Left cardiac atrium (tissue), 4 donors: ENCODE results near the gene PIGQ. TPM values are rescaled to one million over a fixed set of nuclear protein-coding genes. Genes with fewer than 3 reads are reported as not detected.

Source experiments
- ATAC-seq, 2 donors: fragments of 200-7000 bp; cut with Tn5 transposase; one replicate each; pipeline ENCODE4 v1.9.1; 2020; ENCODE audit warnings: mild to moderate bottlenecking in 2 of 2, moderate library complexity in 2 of 2
- DNase-seq: peaks from one replicate; pipeline ENCODE4 v3.0.0-alpha.2; 2020
- intact Hi-C, 2 donors: fragments of 100-400 bp; cut with DNase I; formaldehyde crosslinking; loops; one replicate each; pipeline versions ENCODE4 v1.14.1 to v1.15.1; 2022 to 2023
- total RNA-seq, 2 donors: library from RNA; stranded (reverse); fragmentation: NEBNext Ultra II Directional; extraction: Animal tissue kit (Norgen Biotek cat#: 25700); gene quantifications; one replicate each; pipeline ENCODE4 v1.2.1, GENCODE V29; 2021
- donor health status: DM: no; HTN: yes; CAD: no.
- donor health status: DM: no; HTN: yes; CAD: no; lungs with severe emphysema.
- donor health status: DM: yes; HTN: yes; CAD: no.
- donor health status: Dilated cardiomyopathy.

PIGQ gene
- total RNA-seq, 2 donors from 2014 or later: 19.1 to 21.3 TPM

DNA sequence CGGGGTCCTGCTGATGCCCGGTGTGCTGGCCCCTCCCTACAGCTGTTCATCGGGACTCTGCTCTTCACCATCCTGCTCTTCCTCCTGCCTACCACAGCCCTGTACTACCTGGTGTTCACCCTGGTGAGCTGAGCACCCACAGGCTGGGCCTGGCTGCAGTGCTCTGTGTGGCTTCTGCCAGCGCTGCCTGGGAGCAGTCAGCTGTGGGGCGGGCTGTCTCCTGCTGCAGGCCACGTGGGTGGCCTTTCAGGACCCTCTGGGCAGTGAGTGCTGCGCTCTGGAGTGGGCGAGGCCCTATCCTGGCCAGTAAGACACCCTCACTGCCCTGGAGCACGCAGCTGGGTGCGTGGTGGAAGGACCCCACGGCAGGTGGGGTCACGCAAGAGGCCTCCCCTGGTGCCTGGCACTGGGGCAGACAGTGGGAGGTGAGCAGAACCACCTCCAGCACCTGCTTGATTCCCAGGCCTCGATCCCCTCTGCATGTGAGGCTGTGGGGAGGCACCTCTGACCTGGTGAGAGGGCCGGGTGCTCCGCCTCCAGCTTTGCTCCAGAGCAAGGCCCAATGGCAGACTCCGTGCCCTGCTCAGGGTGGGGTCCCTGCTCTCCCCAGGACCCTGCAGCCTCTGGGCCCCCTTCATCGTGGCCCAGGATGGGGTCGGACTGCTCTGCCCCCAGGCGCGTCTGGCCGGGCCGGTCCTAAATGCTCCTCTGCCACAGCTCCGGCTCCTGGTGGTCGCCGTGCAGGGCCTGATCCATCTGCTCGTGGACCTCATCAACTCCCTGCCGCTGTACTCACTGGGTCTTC lies 10.6 kb downstream of the PIGQ start:
- DNase-seq: no peak
- intact Hi-C loops: loop anchor here in 1 of 2 donors (5.0 kb wide), 1 partner anchor 87 kb away; the partner anchor contains the start of gene RHOT2
- ATAC-seq: no peak

DNA sequence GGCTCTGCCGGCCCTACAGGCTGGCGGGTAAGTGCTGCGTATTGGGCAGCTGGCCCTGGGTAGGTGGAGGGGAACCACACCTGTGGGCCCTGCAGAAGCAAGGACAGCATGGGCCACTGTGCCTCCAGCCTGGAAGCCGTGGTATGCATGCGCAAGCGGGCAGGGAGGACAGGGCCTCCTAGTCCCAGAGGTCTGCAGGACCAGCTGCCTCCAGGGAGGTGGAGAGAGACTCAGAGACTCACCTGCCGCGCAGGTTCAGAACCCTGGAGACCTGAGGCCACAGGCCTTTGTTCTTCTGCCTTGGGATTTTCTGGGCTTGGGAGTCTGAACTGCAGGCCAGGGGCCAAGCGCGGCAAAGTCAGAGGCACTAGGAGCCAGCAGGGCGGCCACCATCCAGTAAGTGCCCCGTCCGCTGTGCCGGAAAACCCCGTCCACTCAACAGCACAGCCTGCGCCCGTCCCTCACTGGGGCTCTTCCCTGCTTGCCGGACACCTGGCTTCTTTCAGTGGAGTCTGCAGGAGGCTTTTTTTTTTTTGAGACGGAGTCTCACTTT lies 11.3 kb downstream of the PIGQ start:
- intact Hi-C loops: loop anchor here in 1 of 2 donors (5.0 kb wide), 1 partner anchor 86 kb away; the partner anchor contains the start of gene RHOT2
- no peak for DNase-seq

DNA sequence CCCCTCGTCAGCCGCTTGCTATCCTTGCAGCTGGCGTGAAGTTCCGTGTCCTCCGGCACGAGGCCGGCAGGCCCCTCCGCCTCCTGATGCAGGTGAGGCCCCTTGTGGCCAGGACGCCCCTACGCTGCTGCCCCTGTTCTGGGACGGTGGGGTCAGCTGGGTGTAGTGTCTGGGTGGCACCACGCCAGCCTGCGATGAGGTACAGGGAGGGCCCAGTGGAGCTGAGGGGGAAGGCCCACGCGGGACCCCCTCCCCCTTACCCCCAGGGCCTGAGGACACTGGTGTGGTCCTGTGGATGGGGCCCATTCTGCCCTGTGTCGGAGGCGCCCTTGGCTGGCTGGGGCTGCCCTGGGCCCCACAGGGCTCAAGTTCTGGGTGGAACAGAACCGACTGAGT lies 12.4 kb downstream of the PIGQ start:
- ATAC-seq: no peak
- DNase-seq: no peak
- intact Hi-C loops: loop anchor here in 1 of 2 donors (5.0 kb wide), 1 partner anchor 85 kb away; the partner anchor contains the start of gene RHOT2

More for the DNA sequence above, 11.3 kb downstream of the PIGQ start:
- ATAC-seq: no peak

- DNase-seq: no peak
- intact Hi-C loops: loop anchor here in 1 of 2 donors (5.0 kb wide), 1 partner anchor 85 kb away; the partner anchor contains the start of gene RHOT2
- no peak for ATAC-seq
These were observed 13.0 kb downstream of the PIGQ start for GRCh38 chr16:582614-583331.

DNA sequence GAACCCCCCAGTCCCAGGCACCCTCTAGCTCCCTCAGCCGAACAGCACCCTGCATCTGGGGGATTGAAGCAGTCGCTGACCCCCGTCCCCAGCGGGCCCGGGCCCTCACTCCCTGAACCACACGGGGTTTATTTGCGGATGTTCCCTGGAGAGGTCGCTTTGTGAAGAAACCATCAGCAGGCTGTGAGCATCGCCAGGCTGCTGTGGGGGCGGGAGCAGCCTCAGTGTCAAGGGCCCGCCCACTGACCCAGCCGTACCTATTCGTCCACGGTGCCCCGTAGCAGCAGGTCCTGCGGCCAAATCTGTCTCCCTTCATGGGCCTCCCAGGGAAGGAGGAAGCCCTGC lies 13.7 kb downstream of the PIGQ start:
- DNase-seq: peak; percentile 22
- intact Hi-C loops: loop anchor here in 1 of 2 donors (5.0 kb wide), 1 partner anchor 84 kb away; the partner anchor contains the start of gene RHOT2
- ATAC-seq: no peak

GRCh38 chr16:583815-584591 lies 14.2 kb downstream of the PIGQ start:
- intact Hi-C loops: loop anchor here in 1 of 2 donors (5.0 kb wide), 1 partner anchor 83 kb away; the partner anchor contains the start of gene RHOT2
- ATAC-seq: no peak
- DNase-seq: peak; percentile 18

GRCh38 chr16:585351-585750 lies 15.6 kb downstream of the PIGQ start:
- DNase-seq: no peak
- no peak for ATAC-seq
- intact Hi-C loops: no loop called here

- intact Hi-C loops: no loop called here
- DNase-seq (no peak), ATAC-seq (no peak)
These were observed 16.4 kb downstream of the PIGQ start for GRCh38 chr16:586047-586644.

DNA sequence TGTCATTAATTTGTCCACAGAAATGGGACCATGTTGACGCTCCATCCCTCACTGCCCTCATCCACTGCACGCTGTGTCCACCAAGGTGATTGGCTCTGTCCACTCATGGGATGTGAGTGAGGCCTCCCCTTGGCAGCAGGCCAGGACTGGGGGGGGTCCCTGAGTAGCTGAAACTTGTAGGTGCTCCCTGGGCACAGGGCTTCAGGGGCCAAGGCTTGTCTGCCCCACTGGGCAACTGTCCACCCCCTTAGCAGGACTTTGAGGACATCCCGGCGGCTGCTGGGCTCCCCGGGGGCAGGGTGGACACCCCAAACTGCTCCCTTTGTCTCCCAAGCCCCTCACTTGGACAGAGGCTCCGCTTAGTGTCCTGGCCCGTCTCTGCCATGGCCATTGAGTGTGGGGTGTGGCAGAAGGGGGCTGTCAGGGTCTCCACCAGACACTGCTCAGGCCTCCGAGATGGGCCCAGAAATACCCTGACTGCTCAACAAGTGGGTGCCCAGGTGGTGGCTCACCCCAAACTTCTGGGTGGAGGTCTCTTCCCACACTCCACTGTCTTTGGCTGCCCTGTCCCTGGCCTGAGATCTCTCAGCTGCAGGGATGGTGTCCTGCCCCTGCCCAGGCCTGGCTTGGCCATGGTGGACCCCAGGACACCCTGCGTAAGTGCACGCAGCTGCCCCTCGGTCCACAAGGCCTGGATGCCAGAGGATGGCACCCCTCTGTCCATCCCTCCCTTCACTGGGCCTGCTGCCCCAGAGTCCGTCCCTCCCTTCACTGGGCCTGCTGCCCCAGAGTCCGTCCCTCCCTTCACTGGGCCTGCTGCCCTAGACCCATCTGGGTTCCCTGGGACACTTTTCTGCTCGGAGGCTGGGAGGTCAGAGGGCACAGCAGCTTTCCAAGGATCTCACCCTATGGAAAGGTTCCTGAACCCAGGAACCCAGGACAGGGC lies 17.1 kb downstream of the PIGQ start:
- DNase-seq: peak; percentile 65
- intact Hi-C loops: no loop called here
- no peak for ATAC-seq

GRCh38 chr16:588639-588888 lies 18.8 kb downstream of the PIGQ start:
- peak in 1 of 2 donors; percentile 0 for ATAC-seq
- intact Hi-C loops: no loop called here
- peak; percentile 57 for DNase-seq

- ATAC-seq: peak; percentile 87 to 92
- intact Hi-C loops: no loop called here
- peak; percentile 97 for DNase-seq
These were observed 19.3 kb downstream of the PIGQ start for GRCh38 chr16:588889-589657.

DNA sequence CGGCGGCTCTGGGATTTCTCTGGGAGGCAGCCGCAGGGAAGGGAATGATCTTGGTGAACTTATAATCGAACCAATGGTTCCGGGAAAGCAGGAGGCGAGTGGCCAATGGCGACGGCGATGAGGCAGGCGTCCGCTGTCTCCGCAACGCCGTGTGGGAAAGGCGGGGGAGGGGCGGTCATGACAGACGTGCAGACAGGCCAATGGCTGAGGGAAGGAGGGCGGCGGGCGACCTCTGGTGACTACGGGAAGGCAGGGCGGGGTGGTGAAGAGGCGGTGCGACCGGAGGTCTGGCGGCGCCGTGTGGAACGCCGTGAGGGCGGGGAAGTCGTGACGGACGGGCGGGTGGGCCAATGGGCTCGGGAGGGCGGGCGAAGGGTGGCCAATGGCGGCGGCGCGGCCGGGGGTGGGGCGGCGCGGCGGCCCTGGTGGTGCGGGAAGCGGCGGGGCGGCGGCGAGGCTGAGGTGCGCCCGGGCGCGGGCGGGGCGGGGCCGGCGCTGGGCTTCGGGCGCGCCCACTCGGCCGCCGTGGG lies 20.0 kb downstream of the PIGQ start, which contains the start of gene RAB40C:
RAB40C (plus strand) TSS at position 409 of the 530 bp plus-strand sequence. CDS start 226 bp downstream, outside the sequence.
- peak; percentile 93 to 95 for ATAC-seq
- DNase-seq: peak; percentile 100
- intact Hi-C loops: loop anchor here in 1 of 2 donors (5.0 kb wide), 1 partner anchor 48 kb away; the partner anchor contains the start of gene METTL26

- DNase-seq (no peak), ATAC-seq (no peak)
- intact Hi-C loops: loop anchor here in 1 of 2 donors (5.0 kb wide), 1 partner anchor 47 kb away; the partner anchor contains the start of gene METTL26
These were observed 20.5 kb downstream of the PIGQ start for GRCh38 chr16:590188-590814.

GRCh38 chr16:590815-591200 lies 21.0 kb downstream of the PIGQ start:
- no peak for ATAC-seq
- intact Hi-C loops: loop anchor here in 1 of 2 donors (5.0 kb wide), 1 partner anchor 46 kb away; the partner anchor contains the start of gene METTL26

DNA sequence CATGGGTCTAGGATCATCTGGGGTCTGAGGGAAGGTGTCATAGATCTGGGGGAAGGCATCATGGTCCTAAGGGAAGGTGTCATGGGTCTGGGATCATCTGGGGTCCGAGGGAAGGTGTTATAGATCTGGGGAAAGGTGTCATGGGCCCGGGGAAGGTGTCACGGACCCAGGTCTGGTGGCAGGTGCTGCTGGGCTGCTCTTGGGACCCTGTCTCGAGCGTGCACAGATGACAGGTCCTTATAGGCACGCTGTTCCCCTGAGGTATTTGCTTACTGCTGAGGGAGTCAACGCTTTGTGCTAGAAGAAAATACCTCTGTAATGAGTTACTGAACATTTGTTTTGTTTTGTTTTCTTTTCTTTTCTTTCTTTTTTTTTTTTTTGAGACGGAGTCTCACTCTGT lies 21.5 kb downstream of the PIGQ start:
- ATAC-seq (no peak), DNase-seq (no peak)
- intact Hi-C loops: loop anchor here in 1 of 2 donors (5.0 kb wide), 1 partner anchor 46 kb away; the partner anchor contains the start of gene METTL26

More at GRCh38 chr16:590815-591200, 21.0 kb downstream of the PIGQ start:
- DNase-seq: no peak
